Keratinocyte (primary cell): ENCODE data around the gene BRPF1.

ENCODE experiments used
- CTCF ChIP-seq, 3 experiments: IDR thresholded peaks in 1 of 3; conservative IDR thresholded peaks in 1 of 3; optimal IDR thresholded peaks in 1 of 3; 2 replicates in 2 of 3; 3 replicates in 1 of 3; pipeline versions ENCODE3 to v1.5.1; 2011; ENCODE audit warnings: low read length in 3 of 3, mild to moderate bottlenecking in 3 of 3, moderate library complexity in 2 of 3, control low read depth in 1 of 3, inconsistent platforms in 1 of 3; ENCODE audit not compliant: insufficient read depth in 2 of 3; ENCODE audit errors: extremely low read depth in 1 of 3
- EZH2 ChIP-seq: IDR thresholded peaks from one replicate; pipeline ENCODE4 v1.6.1; 2012; ENCODE audit warnings: inconsistent platforms, mild to moderate bottlenecking, low read length, moderate library complexity

GRCh38 chr3:9746330-9746729 lies 14.8 kb downstream of the BRPF1 start:
- TF ChIP-seq CTCF (optimal IDR thresholded peaks at IDR 0.05 in 1 of 3, IDR thresholded peaks at IDR 0.05 in 1 of 3, conservative IDR thresholded peaks at IDR 0.05 in 1 of 3; ENCODE audit: extremely low read depth in 1 of 3, insufficient read depth in 2 of 3, low read length in 3 of 3): no peak
- no peak for TF ChIP-seq EZH2
